DND-41 (cell line): Measurements from ENCODE around the gene TAF11.

ENCODE experiments used
- ATAC-seq: fragments of 200-7000 bp; cut with Tn5 transposase; 3 replicates; pipeline ENCODE4 v1.9.1; 2021; ENCODE audit warnings: low read depth; ENCODE audit not compliant: insufficient read depth
- DNase-seq: peaks from one replicate; pipeline ENCODE4 v3.0.0-alpha.2; 2020
- H2AFZ ChIP-seq: 2 replicates; pipeline ENCODE4 v1.6.0; 2012; ENCODE audit warnings: low read depth, low read length
- H3K27ac ChIP-seq: 2 replicates; pipeline ENCODE4 v1.5.1; 2012; ENCODE audit warnings: low read length, inconsistent platforms
- H3K27me3 ChIP-seq: fragments of 200-600 bp; sonication (generic); 2 replicates; pipeline ENCODE4 v1.6.0; 2012; ENCODE audit warnings: low read length, mild to moderate bottlenecking, inconsistent platforms; ENCODE audit not compliant: insufficient read depth, poor library complexity
- H3K36me3 ChIP-seq: 2 replicates; pipeline ENCODE4 v1.5.1; 2012; ENCODE audit warnings: low read length, inconsistent platforms; ENCODE audit not compliant: insufficient read depth
- H3K4me1 ChIP-seq: 2 replicates; pipeline ENCODE4 v1.5.1; 2012; ENCODE audit warnings: mild to moderate bottlenecking, low read length; ENCODE audit not compliant: insufficient read depth
- H3K4me2 ChIP-seq: 2 replicates; pipeline ENCODE4 v1.6.0; 2012; ENCODE audit warnings: mild to moderate bottlenecking, moderate library complexity, low read length, inconsistent platforms; ENCODE audit not compliant: insufficient read depth
- H3K4me3 ChIP-seq, 2 experiments: fragments of 200-600 bp in 1 of 2; shearing (Covaris generic) in 1 of 2; 2 replicates each; pipeline ENCODE4 v1.5.1; 2012 to 2016; ENCODE audit warnings: inconsistent platforms in 2 of 2, low read length in 2 of 2, mild to moderate bottlenecking in 2 of 2, low read depth in 1 of 2, moderate library complexity in 1 of 2
- H3K79me2 ChIP-seq: 2 replicates; pipeline ENCODE4 v1.6.0; 2012; ENCODE audit warnings: low read length, inconsistent platforms; ENCODE audit not compliant: insufficient read depth
- H3K9ac ChIP-seq: 2 replicates; pipeline ENCODE4 v1.6.0; 2012; ENCODE audit warnings: low read depth, mild to moderate bottlenecking, inconsistent platforms, low read length, moderate library complexity
- H3K9me3 ChIP-seq: 2 replicates; pipeline ENCODE4 v1.5.1; 2012; ENCODE audit warnings: low read length, moderate library complexity, mild to moderate bottlenecking, inconsistent platforms; ENCODE audit not compliant: insufficient read depth, severe bottlenecking
- H4K20me1 ChIP-seq: 2 replicates; pipeline ENCODE4 v1.6.0; 2012; ENCODE audit warnings: low read length; ENCODE audit not compliant: insufficient read depth
- CTCF ChIP-seq: IDR thresholded peaks from 2 replicates; pipeline ENCODE4 v1.5.1; 2012; ENCODE audit warnings: borderline replicate concordance, low read length, moderate library complexity, mild to moderate bottlenecking; ENCODE audit not compliant: poor library complexity, severe bottlenecking; ENCODE audit errors: extremely low read depth
- EZH2 ChIP-seq: IDR thresholded peaks from 3 replicates; pipeline ENCODE4 v1.6.1; 2012; ENCODE audit warnings: borderline replicate concordance, low read depth, mild to moderate bottlenecking, moderate library complexity, low read length, inconsistent platforms; ENCODE audit not compliant: severe bottlenecking

Gene TAF11

GRCh38 chr6:34911822-34912221, 24.0 kb upstream of the TAF11 start:
- Histone ChIP-seq H3K4me3 (no peak overlapping the region), H3K27me3 (no peaks in the 10 kb centered on the region), H3K79me2 (peaks cover 3% of the 10 kb centered on the region; the same call in 1 of the 2 replicates), H3K4me2 (no peak overlapping the region), H3K36me3 (no peaks in the 10 kb centered on the region), H3K9me3 (no peaks in the 10 kb centered on the region), H3K4me1 (peaks cover 11% of the 10 kb centered on the region), H3K27ac (no peak overlapping the region), H4K20me1 (peaks cover 52% of the 10 kb centered on the region), H3K9ac (no peak overlapping the region), H2AFZ (no peak overlapping the region)
- no peak for ATAC-seq
- DNase-seq: no peak
- TF ChIP-seq EZH2: no peak
- TF ChIP-seq CTCF: no peak

- no peak for DNase-seq
- Histone ChIP-seq H3K9ac (no peak overlapping the region), H3K4me3 (no peak overlapping the region), H3K79me2 (no peaks in the 10 kb centered on the region), H3K36me3 (no peaks in the 10 kb centered on the region), H4K20me1 (peaks cover 46% of the 10 kb centered on the region), H2AFZ (no peak overlapping the region), H3K27me3 (no peaks in the 10 kb centered on the region), H3K9me3 (no peaks in the 10 kb centered on the region), H3K27ac (no peak overlapping the region), H3K4me2 (no peak overlapping the region), H3K4me1 (peaks cover 11% of the 10 kb centered on the region)
- no peak for ATAC-seq
- no peak for TF ChIP-seq CTCF
- no peak for TF ChIP-seq EZH2
Observed at GRCh38 chr6:34909320-34909883, 21.6 kb upstream of the TAF11 start.

GRCh38 chr6:34908194-34908593, 20.4 kb upstream of the TAF11 start:
- TF ChIP-seq CTCF (no peak), EZH2 (no peak)
- Histone ChIP-seq H3K27ac (no peak overlapping the region), H4K20me1 (peaks cover 42% of the 10 kb centered on the region), H3K4me1 (peaks cover 11% of the 10 kb centered on the region), H3K79me2 (no peaks in the 10 kb centered on the region), H3K27me3 (no peaks in the 10 kb centered on the region), H2AFZ (no peak overlapping the region), H3K9ac (no peak overlapping the region), H3K4me2 (no peak overlapping the region), H3K36me3 (no peaks in the 10 kb centered on the region), H3K4me3 (no peak overlapping the region), H3K9me3 (no peaks in the 10 kb centered on the region)
- DNase-seq: no peak
- no peak for ATAC-seq

GRCh38 chr6:34906826-34907225, 19.0 kb upstream of the TAF11 start:
- Histone ChIP-seq H3K27ac (no peak overlapping the region), H3K9me3 (no peaks in the 10 kb centered on the region), H3K4me2 (no peak overlapping the region), H3K9ac (no peak overlapping the region), H2AFZ (no peak overlapping the region), H3K79me2 (no peaks in the 10 kb centered on the region), H3K27me3 (no peaks in the 10 kb centered on the region), H4K20me1 (peaks cover 30% of the 10 kb centered on the region), H3K4me1 (no peaks in the 10 kb centered on the region), H3K4me3 (no peak overlapping the region), H3K36me3 (no peaks in the 10 kb centered on the region)
- ATAC-seq: no peak
- no peak for TF ChIP-seq CTCF
- no peak for TF ChIP-seq EZH2
- DNase-seq: no peak
